Erythroblast (primary cell): Measurements from ENCODE around the gene PAPSS2.

Experiments used
- GATA1 ChIP-seq: IDR thresholded peaks from 2 replicates; pipeline ENCODE4 v1.6.1; 2011; ENCODE audit warnings: low read depth, mild to moderate bottlenecking, control low read depth, low read length, moderate library complexity
- POLR2A ChIP-seq: IDR thresholded peaks from 2 replicates; pipeline ENCODE4 v1.6.1; 2011; ENCODE audit warnings: mild to moderate bottlenecking, low read length

DNA sequence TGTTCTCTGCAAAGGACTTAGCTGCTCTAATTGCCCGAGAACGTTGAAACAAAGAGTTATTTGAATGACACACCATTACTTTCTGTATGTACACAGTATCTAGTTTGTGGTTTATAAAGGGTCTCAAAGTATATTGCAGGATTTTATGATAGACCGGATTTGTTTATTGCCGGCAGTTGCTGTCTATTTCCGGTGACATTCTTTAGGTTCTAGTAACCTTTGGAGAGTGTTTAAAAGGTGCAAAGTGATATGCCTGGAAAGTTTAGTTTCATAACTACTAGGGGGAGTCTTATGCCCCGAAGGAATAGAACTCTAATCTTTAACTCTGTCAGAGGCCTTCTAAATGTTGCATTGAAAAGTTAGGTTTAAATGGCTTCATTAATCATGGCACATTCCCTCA lies 63.8 kb downstream of the PAPSS2 start:
- TF ChIP-seq POLR2A (no peak), GATA1 (no peak)
